NCI-H345 (cell line): ENCODE measurements around the gene PSMB8.
"Not testable (repeated sequence)": the region's sequence is repeated elsewhere in the genome, so short reads cannot be mapped to it uniquely, and the experiment has no call there.

Source experiments
- DNase-seq: peaks from one replicate; lab custom pipeline; 2025; lab: John Stamatoyannopoulos, UW

The PSMB8 gene

GRCh38 chr6:32836873-32837272 lies 7.0 kb downstream of the PSMB8 start:
- no peak for DNase-seq

- DNase-seq, result no peak
These were observed 8.5 kb downstream of the PSMB8 start for GRCh38 chr6:32835167-32835893.

GRCh38 chr6:32833664-32834063 lies 10.2 kb downstream of the PSMB8 start:
- DNase-seq, result no peak

- DNase-seq, result no peak
These were observed 11.3 kb downstream of the PSMB8 start for GRCh38 chr6:32832535-32832934.

- no peak for DNase-seq
These were observed 12.9 kb downstream of the PSMB8 start for GRCh38 chr6:32830936-32831335.

GRCh38 chr6:32830017-32830416 lies 13.8 kb downstream of the PSMB8 start:
- no peak for DNase-seq

- no peak for DNase-seq
These were observed 14.4 kb downstream of the PSMB8 start for GRCh38 chr6:32829495-32829894.

GRCh38 chr6:32827025-32827424 lies 16.8 kb downstream of the PSMB8 start:
- no peak for DNase-seq

GRCh38 chr6:32825966-32826365 lies 17.9 kb downstream of the PSMB8 start:
- no peak for DNase-seq

- DNase-seq, result no peak
These were observed 24.1 kb downstream of the PSMB8 start for GRCh38 chr6:32819729-32820128.

- no peak for DNase-seq
These were observed 25.0 kb downstream of the PSMB8 start for GRCh38 chr6:32818867-32819266.

- no peak for DNase-seq
These were observed 27.1 kb downstream of the PSMB8 start, which contains the start of gene HLA-DOB for GRCh38 chr6:32816746-32817204. Gene HLA-DOB, minus strand, starts transcription at chr6:32817002. Its CDS starts 51 bp downstream, at chr6:32816951.

- DNase-seq, result no peak
These were observed 27.9 kb downstream of the PSMB8 start for GRCh38 chr6:32815996-32816395.

GRCh38 chr6:32815115-32815514 lies 28.7 kb downstream of the PSMB8 start:
- DNase-seq, result no peak

GRCh38 chr6:32814145-32814544 lies 29.7 kb downstream of the PSMB8 start:
- no peak for DNase-seq

- DNase-seq, result no peak
These were observed 34.7 kb downstream of the PSMB8 start for GRCh38 chr6:32809171-32809570.

GRCh38 chr6:32807020-32807580 lies 36.7 kb downstream of the PSMB8 start:
- DNase-seq, result no peak

GRCh38 chr6:32805404-32805803 lies 38.4 kb downstream of the PSMB8 start:
- not testable (repeated sequence) for DNase-seq

GRCh38 chr6:32803416-32803815 lies 40.4 kb downstream of the PSMB8 start:
- no peak for DNase-seq

GRCh38 chr6:32799740-32800139 lies 44.1 kb downstream of the PSMB8 start:
- no peak for DNase-seq

- DNase-seq, result no peak
These were observed 44.7 kb downstream of the PSMB8 start for GRCh38 chr6:32799168-32799567.

- DNase-seq, result peak; percentile 52
These were observed 46.7 kb downstream of the PSMB8 start for GRCh38 chr6:32796848-32797776.

GRCh38 chr6:32794510-32794909 lies 49.3 kb downstream of the PSMB8 start:
- no peak for DNase-seq
